Coronary artery (tissue), 2 donors: Measurements from ENCODE around the gene UBC.

Experiments used
- DNase-seq: peaks from one replicate; pipeline ENCODE4 v3.0.0-alpha.2; 2017; ENCODE audit warnings: low spot score
- H3K27ac ChIP-seq, 2 donors: fragments of 200-600 bp; sonication (generic); one replicate each; pipeline ENCODE4 v1.5.1; 2016 to 2019
- H3K4me3 ChIP-seq: fragments of 200-600 bp; sonication (generic); 2 replicates; pipeline ENCODE4 v1.5.1; 2016; ENCODE audit warnings: mild to moderate bottlenecking, moderate library complexity
- CTCF ChIP-seq: fragments of 200-600 bp; sonication (generic); IDR thresholded peaks from one replicate; pipeline ENCODE4 v1.5.1; 2019; ENCODE audit warnings: antibody characterized with exemption

Gene UBC

GRCh38 chr12:124878795-124879516, 35.5 kb downstream of the UBC start:
- Histone ChIP-seq H3K27ac (no peak overlapping the region), H3K4me3 (no peak overlapping the region)
- DNase-seq, result no peak
- no peak for TF ChIP-seq CTCF

GRCh38 chr12:124877423-124877822, 37.0 kb downstream of the UBC start:
- no peak overlapping the region for H3K27ac ChIP-seq
- no peak for TF ChIP-seq CTCF

GRCh38 chr12:124876171-124876570, 38.3 kb downstream of the UBC start:
- H3K27ac ChIP-seq, result no peak overlapping the region
- TF ChIP-seq CTCF, result no peak

More at GRCh38 chr12:124877423-124877822, 37.0 kb downstream of the UBC start:
- H3K4me3 ChIP-seq, result no peak overlapping the region
- DNase-seq, result no peak

GRCh38 chr12:124875803-124876132, 38.7 kb downstream of the UBC start:
- no peak for TF ChIP-seq CTCF
- Histone ChIP-seq H3K27ac (no peak overlapping the region), H3K4me3 (no peak overlapping the region)
- no peak for DNase-seq

More at GRCh38 chr12:124876171-124876570, 38.3 kb downstream of the UBC start:
- H3K4me3 ChIP-seq, result no peak overlapping the region
- DNase-seq, result no peak

GRCh38 chr12:124874988-124875802, 39.3 kb downstream of the UBC start:
- Histone ChIP-seq H3K4me3 (no peak overlapping the region), H3K27ac (no peak overlapping the region)
- DNase-seq, result no peak
- TF ChIP-seq CTCF, result no peak

- no peak overlapping the region for H3K4me3 ChIP-seq
- DNase-seq, result no peak
- no peak overlapping the region for H3K27ac ChIP-seq
- no peak for TF ChIP-seq CTCF
Measured at GRCh38 chr12:124874188-124874587, 40.3 kb downstream of the UBC start.
